Hepatocyte (in vitro differentiated cells): ENCODE results near the gene GPR75. TPM values are rescaled to one million over a fixed set of nuclear protein-coding genes. Genes with fewer than 3 reads are reported as not detected.
"Not testable (repeated sequence)": the region's sequence is repeated elsewhere in the genome, so short reads cannot be mapped to it uniquely, and the experiment has no call there.

Experiments
- DNase-seq: peaks from one replicate; pipeline ENCODE4 v3.0.0-alpha.2; 2016; ENCODE audit warnings: low spot score
- H2AFZ ChIP-seq: fragments of 200-600 bp; sonication (generic); 2 replicates; pipeline ENCODE4 v1.6.0; 2016; ENCODE audit warnings: antibody characterized with exemption, mild to moderate bottlenecking
- H3K27ac ChIP-seq: fragments of 200-600 bp; sonication (generic); 2 replicates; pipeline ENCODE4 v1.5.1; 2016; ENCODE audit warnings: mild to moderate bottlenecking
- H3K27me3 ChIP-seq: fragments of 200-600 bp; sonication (generic); 2 replicates; pipeline ENCODE4 v1.6.1; 2016
- H3K36me3 ChIP-seq: fragments of 200-600 bp; sonication (generic); replicated peaks from 2 replicates; pipeline ENCODE4 v1.5.1; 2016; ENCODE audit warnings: low read depth; ENCODE audit not compliant: insufficient read depth
- H3K4me1 ChIP-seq: fragments of 200-600 bp; sonication (generic); 2 replicates; pipeline ENCODE4 v1.5.1; 2016; ENCODE audit warnings: mild to moderate bottlenecking, moderate library complexity; ENCODE audit not compliant: insufficient read depth
- H3K4me2 ChIP-seq: fragments of 200-600 bp; sonication (generic); 2 replicates; pipeline ENCODE4 v1.6.0; 2016
- H3K4me3 ChIP-seq: fragments of 200-600 bp; sonication (generic); 2 replicates; pipeline ENCODE4 v1.5.1; 2016; ENCODE audit warnings: mild to moderate bottlenecking
- H3K79me2 ChIP-seq: fragments of 200-600 bp; sonication (generic); 2 replicates; pipeline ENCODE4 v1.6.0; 2017; ENCODE audit warnings: mild to moderate bottlenecking
- H3K9me2 ChIP-seq: fragments of 200-600 bp; sonication (generic); replicated peaks from 2 replicates; pipeline ENCODE4 v1.6.0; 2017; ENCODE audit warnings: mild to moderate bottlenecking; ENCODE audit not compliant: insufficient read depth
- H3K9me3 ChIP-seq: fragments of 200-600 bp; sonication (generic); 2 replicates; pipeline ENCODE4 v1.5.1; 2016; ENCODE audit warnings: low read depth, mild to moderate bottlenecking
- H4K20me1 ChIP-seq: fragments of 200-600 bp; sonication (generic); 2 replicates; pipeline ENCODE4 v1.6.0; 2016; ENCODE audit warnings: mild to moderate bottlenecking; ENCODE audit not compliant: insufficient read depth, poor library complexity, severe bottlenecking
- EZH2 ChIP-seq: fragments of 200-600 bp; sonication (generic); IDR thresholded peaks from 2 replicates; pipeline ENCODE4 v1.6.1; 2016; ENCODE audit warnings: antibody characterized with exemption, mild to moderate bottlenecking, borderline replicate concordance
- EZH2phosphoT487 ChIP-seq: fragments of 200-600 bp; sonication (generic); IDR thresholded peaks from one replicate; pipeline ENCODE4 v1.6.1; 2018; ENCODE audit warnings: antibody characterized with exemption, mild to moderate bottlenecking, low read depth, moderate library complexity; ENCODE audit not compliant: unreplicated experiment, severe bottlenecking
- whole genome bisulfite sequencing: methylation state at CpG from one replicate; pipeline ENCODE4 v1.1.6; 2016; ENCODE audit warnings: low lambda C conversion rate; ENCODE audit errors: missing lambda C conversion rate; 5-methylcytosine and 5-hydroxymethylcytosine counted together
- polyA plus RNA-seq: library from polyadenylated mRNA; unstranded; fragments of >200 nt; fragmentation: Nextera tagmentation; extraction: Ambion mirVana; gene quantifications from 2 replicates; pipeline ENCODE4 v1.2.1, GENCODE V29; 2016
- total RNA-seq: library from RNA; depleted of rRNA; stranded (reverse); fragments of >200 nt; gene quantifications from 2 replicates; pipeline ENCODE4 v1.2.3, GENCODE V29; 2014
- TF ChIP-seq, protein P1 (sequence below): fragments of 200-600 bp; sonication (generic); IDR thresholded peaks from 2 replicates; pipeline ENCODE4 v1.5.1; 2016; ENCODE audit warnings: antibody characterized with exemption, mild to moderate bottlenecking; ENCODE audit not compliant: poor library complexity

The GPR75 gene
- total and polyA plus RNA-seq, 2 experiments from 2014 or later: 1.00 TPM; not detected in 1

DNA sequence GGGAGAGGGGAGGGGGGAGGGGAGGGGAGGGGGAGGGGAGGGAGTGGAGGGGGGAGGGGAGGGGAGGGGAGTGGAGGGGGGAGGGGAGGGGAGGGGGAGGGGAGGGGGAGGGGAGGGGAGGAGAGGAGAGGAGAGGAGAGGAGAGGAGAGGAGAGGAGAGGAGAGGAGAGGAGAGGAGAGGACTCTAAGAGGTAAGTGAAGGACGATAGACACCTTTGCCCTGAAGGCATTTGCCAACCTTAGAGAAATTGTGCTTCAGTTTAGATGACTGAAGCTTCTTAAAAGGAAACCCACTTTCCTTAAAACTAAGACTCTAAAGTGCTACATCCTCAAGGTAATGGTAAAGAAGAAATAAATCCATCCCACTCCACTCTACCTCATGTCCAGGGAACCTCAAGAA lies 19.2 kb downstream of the GPR75 start:
- no peaks in the 10 kb centered on the region for H4K20me1 ChIP-seq
- no peaks in the 10 kb centered on the region for H3K79me2 ChIP-seq
- H3K4me3 ChIP-seq: no peak overlapping the region
- H2AFZ ChIP-seq: no peak overlapping the region
- H3K9me2 ChIP-seq: no peaks in the 10 kb centered on the region
- no peaks in the 10 kb centered on the region for H3K36me3 ChIP-seq
- no CpG with 5 or more reads among the region's 1 CpG for WGBS
- no peak for DNase-seq
- no peak overlapping the region for H3K4me2 ChIP-seq
- no peaks in the 10 kb centered on the region for H3K9me3 ChIP-seq
- no peaks in the 10 kb centered on the region for H3K4me1 ChIP-seq
- TF ChIP-seq EZH2 (no peak), EZH2phosphoT487 (no peak)
- TF ChIP-seq, protein P1, sequence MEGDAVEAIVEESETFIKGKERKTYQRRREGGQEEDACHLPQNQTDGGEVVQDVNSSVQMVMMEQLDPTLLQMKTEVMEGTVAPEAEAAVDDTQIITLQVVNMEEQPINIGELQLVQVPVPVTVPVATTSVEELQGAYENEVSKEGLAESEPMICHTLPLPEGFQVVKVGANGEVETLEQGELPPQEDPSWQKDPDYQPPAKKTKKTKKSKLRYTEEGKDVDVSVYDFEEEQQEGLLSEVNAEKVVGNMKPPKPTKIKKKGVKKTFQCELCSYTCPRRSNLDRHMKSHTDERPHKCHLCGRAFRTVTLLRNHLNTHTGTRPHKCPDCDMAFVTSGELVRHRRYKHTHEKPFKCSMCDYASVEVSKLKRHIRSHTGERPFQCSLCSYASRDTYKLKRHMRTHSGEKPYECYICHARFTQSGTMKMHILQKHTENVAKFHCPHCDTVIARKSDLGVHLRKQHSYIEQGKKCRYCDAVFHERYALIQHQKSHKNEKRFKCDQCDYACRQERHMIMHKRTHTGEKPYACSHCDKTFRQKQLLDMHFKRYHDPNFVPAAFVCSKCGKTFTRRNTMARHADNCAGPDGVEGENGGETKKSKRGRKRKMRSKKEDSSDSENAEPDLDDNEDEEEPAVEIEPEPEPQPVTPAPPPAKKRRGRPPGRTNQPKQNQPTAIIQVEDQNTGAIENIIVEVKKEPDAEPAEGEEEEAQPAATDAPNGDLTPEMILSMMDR: no peak
- no peak overlapping the region for H3K27ac ChIP-seq
- no peaks in the 10 kb centered on the region for H3K27me3 ChIP-seq

DNA sequence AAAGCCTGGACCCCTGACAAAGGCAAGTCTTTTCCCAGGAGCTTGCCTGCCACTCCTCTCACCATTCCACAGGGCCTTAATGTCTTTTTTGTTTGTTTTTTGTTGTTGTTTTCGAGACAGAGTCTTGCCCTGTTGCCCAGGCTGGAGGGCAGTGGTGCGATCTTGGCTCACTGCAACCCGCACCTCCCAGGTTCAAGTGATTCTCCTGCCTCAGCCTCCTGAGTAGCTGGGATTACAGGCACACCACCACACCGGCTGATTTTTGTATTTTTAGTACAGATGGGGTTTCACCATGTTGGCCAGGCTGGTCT lies 29.8 kb downstream of the GPR75 start:
- not testable (repeated sequence) for H4K20me1 ChIP-seq, H3K9me2 ChIP-seq, DNase-seq, H3K27ac ChIP-seq, H3K79me2 ChIP-seq, H3K4me2 ChIP-seq, H3K27me3 ChIP-seq, H3K4me1 ChIP-seq, H2AFZ ChIP-seq, H3K36me3 ChIP-seq, H3K9me3 ChIP-seq, H3K4me3 ChIP-seq
- 93% methylated on average over 4 of the region's 4 CpGs for WGBS

DNA sequence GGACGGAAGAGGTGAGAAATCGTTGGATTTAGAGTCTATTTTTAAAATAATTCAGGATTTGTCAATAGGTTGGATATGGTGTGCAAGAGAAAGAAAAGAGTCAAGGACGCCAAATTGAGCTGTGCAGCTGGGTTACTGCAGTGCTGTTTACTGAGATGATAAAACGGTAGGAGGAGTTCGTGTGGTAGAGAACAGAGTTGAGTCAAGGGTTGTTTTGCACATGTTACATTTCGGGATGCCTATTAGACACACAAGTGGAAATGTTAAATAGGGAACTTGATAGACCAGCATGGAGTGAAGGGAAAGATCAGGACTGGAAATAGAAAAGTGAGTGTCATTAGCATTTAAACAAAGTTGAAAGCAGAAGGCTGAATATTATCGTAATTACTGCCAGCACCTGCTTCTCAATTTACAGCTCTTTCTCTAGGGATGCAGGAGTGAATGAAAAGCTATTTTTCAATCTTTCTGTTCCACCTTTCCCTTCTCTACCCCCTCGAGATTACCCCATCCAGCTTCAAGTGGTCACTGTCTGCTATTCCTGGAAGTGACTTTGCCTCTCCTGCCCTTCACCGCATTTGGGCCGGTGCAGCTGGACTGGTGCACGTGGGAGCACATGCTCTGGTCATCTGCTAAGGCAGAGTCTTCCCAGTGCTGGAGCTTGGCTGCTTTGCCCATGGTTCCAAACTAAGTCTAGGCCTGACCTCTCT lies 30.3 kb downstream of the GPR75 start:
- no peaks in the 10 kb centered on the region for H3K4me1 ChIP-seq
- no peaks in the 10 kb centered on the region for H3K79me2 ChIP-seq
- no peaks in the 10 kb centered on the region for H3K36me3 ChIP-seq
- H2AFZ ChIP-seq: no peak overlapping the region
- no peaks in the 10 kb centered on the region for H4K20me1 ChIP-seq
- no peaks in the 10 kb centered on the region for H3K27me3 ChIP-seq
- no peak overlapping the region for H3K27ac ChIP-seq
- 89% methylated on average over 11 of the region's 11 CpGs for WGBS
- no peak for DNase-seq
- no peaks in the 10 kb centered on the region for H3K9me2 ChIP-seq
- no peak for TF ChIP-seq EZH2phosphoT487
- TF ChIP-seq, protein P1: no peak
- no peak for TF ChIP-seq EZH2
- H3K9me3 ChIP-seq: no peaks in the 10 kb centered on the region
- no peak overlapping the region for H3K4me3 ChIP-seq
- no peak overlapping the region for H3K4me2 ChIP-seq

GRCh38 chr2:53828331-53828730 lies 31.4 kb downstream of the GPR75 start:
- Histone ChIP-seq H2AFZ (no peak overlapping the region), H3K27me3 (no peaks in the 10 kb centered on the region), H3K9me2 (no peaks in the 10 kb centered on the region), H3K4me3 (no peak overlapping the region), H3K79me2 (no peaks in the 10 kb centered on the region), H3K9me3 (no peaks in the 10 kb centered on the region), H3K27ac (no peak overlapping the region), H3K36me3 (no peaks in the 10 kb centered on the region), H4K20me1 (no peaks in the 10 kb centered on the region), H3K4me2 (no peak overlapping the region), H3K4me1 (no peaks in the 10 kb centered on the region)
- 94% methylated on average over 4 of the region's 4 CpGs for WGBS
- no peak for DNase-seq
- TF ChIP-seq EZH2phosphoT487 (no peak), EZH2 (no peak)
- TF ChIP-seq, protein P1: no peak
